GM12864 (cell line): ENCODE data around the gene COPA.

ENCODE experiments used
- DNase-seq: peaks from one replicate; pipeline ENCODE4 v3.0.0-alpha.2; 2011; ENCODE audit warnings: low read depth
- H3K4me3 ChIP-seq: 2 replicates; pipeline ENCODE4 v1.5.1; 2011; ENCODE audit warnings: mild to moderate bottlenecking, low read depth, low read length, control low read depth
- TF ChIP-seq, protein P1 (sequence below): IDR thresholded peaks from 2 replicates; pipeline ENCODE4 v1.5.1; 2011; ENCODE audit warnings: low read depth, mild to moderate bottlenecking, moderate library complexity, low read length, control low read depth, inconsistent platforms; ENCODE audit errors: missing control alignments

Gene COPA

DNA sequence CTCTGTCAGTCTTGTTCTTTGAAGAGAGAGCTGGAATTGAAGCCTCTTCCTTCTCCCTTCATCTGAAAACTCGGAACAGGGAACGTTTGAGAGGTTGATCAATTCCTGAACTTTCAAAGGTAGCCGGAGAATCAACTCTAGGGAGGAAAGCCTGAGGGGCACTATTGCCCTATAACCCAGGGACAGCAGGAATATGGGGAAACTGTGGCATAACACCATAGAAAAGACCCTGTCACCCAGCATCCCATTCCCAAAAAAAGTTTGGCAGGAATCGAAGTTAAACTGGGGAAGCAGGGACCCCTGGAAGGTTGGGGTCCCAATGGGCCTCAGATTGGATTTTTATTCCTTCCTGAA, 18.7 kb upstream of the COPA start:
- no peak overlapping the region for H3K4me3 ChIP-seq
- DNase-seq = no peak
- TF ChIP-seq, protein P1, sequence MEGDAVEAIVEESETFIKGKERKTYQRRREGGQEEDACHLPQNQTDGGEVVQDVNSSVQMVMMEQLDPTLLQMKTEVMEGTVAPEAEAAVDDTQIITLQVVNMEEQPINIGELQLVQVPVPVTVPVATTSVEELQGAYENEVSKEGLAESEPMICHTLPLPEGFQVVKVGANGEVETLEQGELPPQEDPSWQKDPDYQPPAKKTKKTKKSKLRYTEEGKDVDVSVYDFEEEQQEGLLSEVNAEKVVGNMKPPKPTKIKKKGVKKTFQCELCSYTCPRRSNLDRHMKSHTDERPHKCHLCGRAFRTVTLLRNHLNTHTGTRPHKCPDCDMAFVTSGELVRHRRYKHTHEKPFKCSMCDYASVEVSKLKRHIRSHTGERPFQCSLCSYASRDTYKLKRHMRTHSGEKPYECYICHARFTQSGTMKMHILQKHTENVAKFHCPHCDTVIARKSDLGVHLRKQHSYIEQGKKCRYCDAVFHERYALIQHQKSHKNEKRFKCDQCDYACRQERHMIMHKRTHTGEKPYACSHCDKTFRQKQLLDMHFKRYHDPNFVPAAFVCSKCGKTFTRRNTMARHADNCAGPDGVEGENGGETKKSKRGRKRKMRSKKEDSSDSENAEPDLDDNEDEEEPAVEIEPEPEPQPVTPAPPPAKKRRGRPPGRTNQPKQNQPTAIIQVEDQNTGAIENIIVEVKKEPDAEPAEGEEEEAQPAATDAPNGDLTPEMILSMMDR = no peak

GRCh38 chr1:160361199-160361598, 18.1 kb upstream of the COPA start:
- no peak for DNase-seq
- TF ChIP-seq, protein P1 = no peak
- H3K4me3 ChIP-seq = no peak overlapping the region

- TF ChIP-seq, protein P1 = no peak
- H3K4me3 ChIP-seq = no peak overlapping the region
- no peak for DNase-seq
Observed at GRCh38 chr1:160360227-160360695, 17.2 kb upstream of the COPA start.

DNA sequence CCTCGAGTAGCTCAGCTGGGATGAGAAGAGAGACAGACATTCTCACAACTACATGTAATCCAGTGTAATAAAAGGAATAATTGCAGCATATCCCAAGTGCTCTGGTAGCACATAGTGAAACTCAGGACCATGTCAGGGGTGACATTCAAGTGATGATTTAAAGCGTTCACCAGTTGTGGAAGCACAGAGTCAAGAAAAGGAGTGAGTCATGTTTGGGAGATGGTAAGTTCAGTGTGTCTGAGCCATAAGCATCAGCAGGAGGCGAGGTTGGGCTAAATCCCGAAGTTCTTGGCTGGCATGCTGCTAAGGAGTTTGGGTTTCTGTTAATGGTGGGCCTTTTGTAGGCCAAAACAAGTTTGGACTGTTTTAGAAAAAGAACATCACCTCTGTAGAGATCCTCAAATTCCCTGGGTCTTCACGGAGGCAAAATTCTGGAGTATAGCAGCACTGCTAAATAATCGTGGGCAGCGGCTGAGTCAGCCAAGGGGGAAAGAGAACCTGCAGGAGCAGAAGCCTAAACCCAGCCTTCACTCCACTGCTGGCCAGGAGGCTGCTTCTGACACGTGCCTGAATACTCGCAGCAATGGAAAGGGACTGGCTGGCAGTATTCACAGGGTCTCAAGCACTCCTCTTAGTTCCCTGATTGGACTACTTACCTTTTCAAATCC, 16.6 kb upstream of the COPA start:
- no peak for DNase-seq
- TF ChIP-seq, protein P1 = no peak

DNA sequence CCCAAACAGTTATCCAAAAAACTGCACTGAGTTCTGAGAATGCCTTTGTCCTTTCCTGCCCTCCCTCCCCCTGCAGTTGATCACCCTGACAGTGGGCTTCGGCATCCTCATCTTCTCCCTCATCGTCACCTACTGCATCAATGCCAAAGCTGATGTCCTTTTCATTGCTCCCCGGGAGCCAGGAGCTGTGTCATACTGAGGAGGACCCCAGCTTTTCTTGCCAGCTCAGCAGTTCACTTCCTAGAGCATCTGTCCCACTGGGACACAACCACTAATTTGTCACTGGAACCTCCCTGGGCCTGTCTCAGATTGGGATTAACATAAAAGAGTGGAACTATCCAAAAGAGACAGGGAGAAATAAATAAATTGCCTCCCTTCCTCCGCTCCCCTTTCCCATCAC, 15.0 kb upstream of the COPA start:
- no peak for DNase-seq
- H3K4me3 ChIP-seq = no peak overlapping the region
- TF ChIP-seq, protein P1 = no peak

More for the DNA sequence above, 16.6 kb upstream of the COPA start:
- no peak overlapping the region for H3K4me3 ChIP-seq

DNA sequence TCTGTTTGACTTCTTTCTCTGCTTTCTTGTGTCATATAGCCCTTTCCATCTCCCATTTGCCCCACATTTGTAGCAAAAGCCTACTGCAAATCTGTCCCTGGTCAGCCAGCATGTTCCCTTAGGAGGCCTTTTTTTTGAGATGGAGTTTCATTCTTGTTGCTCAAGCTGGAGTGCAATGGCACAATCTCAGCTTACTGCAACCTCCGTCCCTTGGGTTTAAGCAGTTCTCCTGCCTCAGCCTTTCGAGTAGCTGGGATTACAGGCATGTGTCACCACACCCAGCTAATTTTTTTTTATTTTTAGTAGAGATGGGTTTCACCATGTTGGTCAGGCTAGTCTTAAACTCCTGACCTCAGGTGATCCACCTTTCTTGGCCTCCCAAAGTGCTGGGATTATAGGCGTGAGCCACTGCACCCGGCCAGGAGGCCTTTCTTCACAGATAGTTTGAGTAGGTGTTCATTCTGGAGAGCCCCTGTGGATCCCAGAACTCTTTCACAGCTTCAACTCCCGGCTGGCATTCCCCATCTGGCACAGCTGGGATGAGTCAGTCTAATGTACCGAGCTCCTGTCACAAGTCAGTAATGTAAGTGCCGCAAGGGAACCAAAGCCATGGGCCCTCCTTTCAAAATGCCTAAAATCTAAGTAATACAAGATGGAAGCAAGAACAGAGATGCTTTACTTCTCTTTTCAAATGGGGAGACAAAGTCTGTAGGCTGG, 14.4 kb upstream of the COPA start:
- H3K4me3 ChIP-seq = no peak overlapping the region
- DNase-seq = no peak
- TF ChIP-seq, protein P1 = no peak

- H3K4me3 ChIP-seq = no peak overlapping the region
- no peak for DNase-seq
- TF ChIP-seq, protein P1 = peak; percentile 53
Observed at GRCh38 chr1:160354388-160354985, 11.4 kb upstream of the COPA start.
